GM12891 (cell line): ENCODE data around the gene KIAA1958.

ENCODE experiments used
- PAX5 ChIP-seq: IDR thresholded peaks from 2 replicates; pipeline ENCODE4 v1.6.1; 2011; ENCODE audit warnings: low read length, moderate library complexity, mild to moderate bottlenecking; ENCODE audit not compliant: insufficient read depth, severe bottlenecking
- POLR2A ChIP-seq: IDR thresholded peaks from 2 replicates; pipeline ENCODE4 v1.6.1; 2011; ENCODE audit warnings: low read depth, low read length, control low read depth
- POLR2AphosphoS5 ChIP-seq: IDR thresholded peaks from 2 replicates; pipeline ENCODE4 v1.6.1; 2011; ENCODE audit warnings: low read depth, low read length, control low read depth
- POU2F2 ChIP-seq: IDR thresholded peaks from 2 replicates; pipeline ENCODE4 v1.6.1; 2011; ENCODE audit warnings: low read depth, mild to moderate bottlenecking, control low read depth, low read length, moderate library complexity
- SPI1 ChIP-seq: IDR thresholded peaks from 2 replicates; pipeline ENCODE4 v1.6.1; 2011; ENCODE audit warnings: low read depth, low read length, control low read depth
- TAF1 ChIP-seq: IDR thresholded peaks from 2 replicates; pipeline ENCODE4 v1.6.1; 2011; ENCODE audit warnings: low read depth, low read length, control low read depth

- TF ChIP-seq POLR2AphosphoS5 (no peak), POLR2A (no peak), SPI1 (no peak), TAF1 (no peak), POU2F2 (no peak), PAX5 (no peak)
Measured at GRCh38 chr9:112581469-112582176, 95.0 kb downstream of the KIAA1958 start.
